K562 treated with DMSO at 1 percent for 12 hours (cell line): Measurements from ENCODE around the gene HCN1. TPM values are rescaled to one million over a fixed set of nuclear protein-coding genes. Genes with fewer than 3 reads are reported as not detected.

Experiments used
- total RNA-seq: library from RNA; unstranded; fragments of 300-600 nt; gene quantifications from 2 replicates; pipeline ENCODE4 v1.2.3, GENCODE V29; 2022; ENCODE audit not compliant: insufficient read depth

HCN1 gene
- total RNA-seq = not detected in 2 replicates

DNA sequence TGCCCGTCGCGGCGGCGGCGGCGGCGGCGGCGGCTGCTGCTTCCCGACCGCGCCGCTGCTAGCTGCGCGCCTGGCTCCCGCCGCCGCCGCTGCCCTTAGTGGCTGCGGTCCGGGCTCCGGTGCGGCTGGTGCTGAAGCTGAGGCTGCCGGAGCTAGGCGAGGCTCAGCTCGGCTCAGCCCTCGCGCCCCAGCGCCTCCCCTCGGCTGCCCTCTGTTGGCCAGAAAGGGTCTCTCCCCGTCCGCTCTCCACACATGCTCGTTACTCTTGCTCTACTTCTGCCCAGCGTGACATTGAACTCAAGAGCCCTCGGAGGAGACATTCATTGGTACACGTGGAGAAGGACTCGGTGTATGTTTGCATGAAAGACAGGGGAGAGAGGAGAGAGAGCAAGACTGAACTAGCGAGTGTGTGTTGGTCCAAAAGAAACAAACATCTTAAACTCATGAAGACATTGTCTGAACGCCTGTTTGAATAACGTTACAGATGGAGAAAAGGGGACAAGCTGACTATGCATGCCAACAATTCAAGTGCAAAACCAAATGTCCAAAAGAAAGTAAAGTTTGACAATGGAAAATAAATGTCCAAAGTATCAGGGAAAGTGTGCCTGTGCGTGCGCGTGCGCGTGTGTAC is at the start of gene HCN1:
Gene HCN1 (minus strand): TSS at position 175 of the 631 bp plus-strand sequence.

